ENCODE data around the gene MDGA2. TPM values are rescaled to one million over a fixed set of nuclear protein-coding genes. Genes with fewer than 3 reads are reported as not detected.
"Not testable (repeated sequence)": the region's sequence is repeated elsewhere in the genome, so short reads cannot be mapped to it uniquely, and the experiment has no call there.

The MDGA2 gene
- total RNA-seq, 1 donor from 2014 or later: 0.75 TPM

- DNase-seq (ENCODE audit: low read depth): peak; percentile 26
- H3K36me3 ChIP-seq (ENCODE audit: control insufficient read depth, insufficient read depth, low read length): no peaks in the 10 kb centered on the region
- no peaks in the 10 kb centered on the region for H3K27me3 ChIP-seq (ENCODE audit: control insufficient read depth, insufficient read depth, low read length)
- no peak overlapping the region for H3K4me3 ChIP-seq (ENCODE audit: low read depth, low read length)
- TF ChIP-seq CTCF (IDR thresholded peaks at IDR 0.05; ENCODE audit: insufficient read depth, low read length, poor library complexity, severe bottlenecking): no peak
Measured at GRCh38 chr14:47186486-47186885, 488.9 kb downstream of the MDGA2 start.

- no peak for DNase-seq (ENCODE audit: low read depth)
- Histone ChIP-seq H3K36me3 (ENCODE audit: control insufficient read depth, insufficient read depth, low read length) (no peaks in the 10 kb centered on the region), H3K27me3 (ENCODE audit: control insufficient read depth, insufficient read depth, low read length) (no peaks in the 10 kb centered on the region), H3K4me3 (ENCODE audit: low read depth, low read length) (no peak overlapping the region)
- no peak for TF ChIP-seq CTCF (IDR thresholded peaks at IDR 0.05; ENCODE audit: insufficient read depth, low read length, poor library complexity, severe bottlenecking)
Measured at GRCh38 chr14:47179906-47180305, 495.5 kb downstream of the MDGA2 start.

GRCh38 chr14:47171896-47172295, 503.5 kb downstream of the MDGA2 start:
- DNase-seq (ENCODE audit: low read depth); H3K4me3 ChIP-seq (ENCODE audit: low read depth, low read length); H3K36me3 ChIP-seq (ENCODE audit: control insufficient read depth, insufficient read depth, low read length); H3K27me3 ChIP-seq (ENCODE audit: control insufficient read depth, insufficient read depth, low read length): not testable (repeated sequence)

GRCh38 chr14:47167402-47167801, 508.0 kb downstream of the MDGA2 start:
- no peaks in the 10 kb centered on the region for H3K27me3 ChIP-seq (ENCODE audit: control insufficient read depth, insufficient read depth, low read length)
- H3K4me3 ChIP-seq (ENCODE audit: low read depth, low read length): no peak overlapping the region
- no peak for DNase-seq (ENCODE audit: low read depth)
- TF ChIP-seq CTCF (IDR thresholded peaks at IDR 0.05; ENCODE audit: insufficient read depth, low read length, poor library complexity, severe bottlenecking): no peak
- H3K36me3 ChIP-seq (ENCODE audit: control insufficient read depth, insufficient read depth, low read length): no peaks in the 10 kb centered on the region

- H3K36me3 ChIP-seq (ENCODE audit: control insufficient read depth, insufficient read depth, low read length): no peaks in the 10 kb centered on the region
- DNase-seq (ENCODE audit: low read depth): no peak
- no peaks in the 10 kb centered on the region for H3K27me3 ChIP-seq (ENCODE audit: control insufficient read depth, insufficient read depth, low read length)
- no peak overlapping the region for H3K4me3 ChIP-seq (ENCODE audit: low read depth, low read length)
- no peak for TF ChIP-seq CTCF (IDR thresholded peaks at IDR 0.05; ENCODE audit: insufficient read depth, low read length, poor library complexity, severe bottlenecking)
Measured at GRCh38 chr14:47155395-47155794, 520.0 kb downstream of the MDGA2 start.

- Histone ChIP-seq H3K4me3 (ENCODE audit: low read depth, low read length) (no peak overlapping the region), H3K27me3 (ENCODE audit: control insufficient read depth, insufficient read depth, low read length) (no peaks in the 10 kb centered on the region), H3K36me3 (ENCODE audit: control insufficient read depth, insufficient read depth, low read length) (no peaks in the 10 kb centered on the region)
- DNase-seq (ENCODE audit: low read depth): no peak
- TF ChIP-seq CTCF (IDR thresholded peaks at IDR 0.05; ENCODE audit: insufficient read depth, low read length, poor library complexity, severe bottlenecking): no peak
Measured at GRCh38 chr14:47154276-47154797, 521.1 kb downstream of the MDGA2 start.

Measured in kidney epithelial cell (primary cell).